HepG2 (cell line): ENCODE data around the gene DHX58. TPM values are rescaled to one million over a fixed set of nuclear protein-coding genes. Genes with fewer than 3 reads are reported as not detected.

ENCODE experiments used
- ARHGAP35 ChIP-seq: sonication (generic); formaldehyde crosslinking; IDR thresholded peaks from 2 replicates; pipeline ENCODE4 v1.9.0; 2022; ENCODE audit warnings: mild to moderate bottlenecking, inconsistent platforms, moderate library complexity, missing genetic modification reagents, borderline replicate concordance
- BCLAF1 ChIP-seq: fragments of 450-650 bp; IDR thresholded peaks from 2 replicates; pipeline ENCODE4 v1.6.1; 2017; ENCODE audit warnings: mild to moderate bottlenecking
- CREB3 ChIP-seq: sonication (generic); formaldehyde crosslinking; IDR thresholded peaks from 2 replicates; pipeline ENCODE4 v1.5.0; 2020; ENCODE audit warnings: missing genetic modification reagents
- HNF4A ChIP-seq: sonication (generic); formaldehyde crosslinking; IDR thresholded peaks from 2 replicates; pipeline ENCODE4 v1.4.0; 2020; ENCODE audit warnings: missing genetic modification reagents
- IKZF4 ChIP-seq: sonication (generic); formaldehyde crosslinking; IDR thresholded peaks from 2 replicates; pipeline ENCODE4 v1.5.1; 2020; ENCODE audit warnings: borderline replicate concordance, mild to moderate bottlenecking, low read depth, missing genetic modification reagents; ENCODE audit errors: not compliant biosample characterization
- IRF9 ChIP-seq: sonication (generic); formaldehyde crosslinking; IDR thresholded peaks from 2 replicates; pipeline ENCODE4 v1.8.0; 2022; ENCODE audit warnings: missing genetic modification reagents, mild to moderate bottlenecking, borderline replicate concordance
- KLF6 ChIP-seq: IDR thresholded peaks from 2 replicates; pipeline ENCODE4 v1.8.0; 2016; ENCODE audit warnings: missing biosample characterization, missing genetic modification reagents
- MNT ChIP-seq: fragments of 450-650 bp; IDR thresholded peaks from 2 replicates; pipeline ENCODE4 v1.6.1; 2016
- PAX8 ChIP-seq: sonication (generic); formaldehyde crosslinking; IDR thresholded peaks from 2 replicates; pipeline ENCODE4 v1.8.0; 2022; ENCODE audit warnings: mild to moderate bottlenecking, missing genetic modification reagents, borderline replicate concordance
- POGZ ChIP-seq: sonication (generic); formaldehyde crosslinking; IDR thresholded peaks from 2 replicates; pipeline ENCODE4 v1.4.0; 2020; ENCODE audit warnings: mild to moderate bottlenecking, missing genetic modification reagents
- RFXAP ChIP-seq: sonication (generic); formaldehyde crosslinking; IDR thresholded peaks from 2 replicates; pipeline ENCODE4 v1.4.0; 2020; ENCODE audit warnings: missing genetic modification reagents, borderline replicate concordance
- SALL1 ChIP-seq: sonication (generic); formaldehyde crosslinking; IDR thresholded peaks from 2 replicates; pipeline ENCODE4 v1.8.0; 2022; ENCODE audit warnings: mild to moderate bottlenecking, missing genetic modification reagents
- SMARCE1 ChIP-seq: fragments of 450-650 bp; IDR thresholded peaks from 2 replicates; pipeline ENCODE4 v1.6.1; 2017; ENCODE audit warnings: borderline replicate concordance
- SNAPC5 ChIP-seq: sonication (generic); formaldehyde crosslinking; IDR thresholded peaks from 2 replicates; pipeline ENCODE4 v1.8.1; 2023; ENCODE audit warnings: mild to moderate bottlenecking, missing genetic modification reagents, borderline replicate concordance
- ZNF747 ChIP-seq: sonication (generic); formaldehyde crosslinking; IDR thresholded peaks from 2 replicates; pipeline ENCODE4 v1.8.1; 2023; ENCODE audit warnings: missing genetic modification reagents, mild to moderate bottlenecking, borderline replicate concordance
- polyA plus RNA-seq, 8 experiments: library from polyadenylated mRNA; depleted of rRNA in 3 of 8; stranded (reverse) in 7 of 8; unstranded in 1 of 8; fragments of >200 nt; fragmentation: Illumina TruSeq in 4 of 8; extraction: Trizol in 4 of 8; gene quantifications; 2 replicates each; pipeline versions ENCODE4 v1.2.1 to v1.2.3, GENCODE V29; 2011 to 2016; ENCODE audit warnings: low read depth in 4 of 8, missing spikeins in 1 of 8, mixed read lengths in 1 of 8; ENCODE audit not compliant: insufficient read depth in 1 of 8
- total RNA-seq, 5 experiments: library from RNA; depleted of rRNA; stranded (reverse); fragments of >200 nt; fragmentation: Illumina TruSeq; extraction: Trizol; gene quantifications; 2 replicates each; pipeline ENCODE4 v1.2.3, GENCODE V29; 2016; ENCODE audit warnings: low read depth in 1 of 5

Gene DHX58
- total and polyA plus RNA-seq, 2 of the 13 experiments (the other 11 are each of a cell fraction or from before 2014, with no cell fraction given), result 6.7 to 7.8 TPM

- peak; percentile 33; the same call in 1 of the 2 replicates for TF ChIP-seq HNF4A (CRISPR knock-in tag)
- TF ChIP-seq KLF6 (CRISPR knock-in tag), result peak; percentile 34; the same call in 1 of the 2 replicates
- TF ChIP-seq RFXAP (CRISPR knock-in tag), result no peak
- TF ChIP-seq SMARCE1, result no peak
- TF ChIP-seq CREB3, result no peak
- TF ChIP-seq POGZ (CRISPR knock-in tag), result 0 out of 2 replicates have a peak, but pooled peaks have one; percentile 38
- TF ChIP-seq IKZF4 (CRISPR knock-in tag), result no peak
- no peak for TF ChIP-seq ZNF747 (CRISPR knock-in tag)
- no peak; the same call in none of the 2 replicates for TF ChIP-seq SALL1
- no peak for TF ChIP-seq IRF9 (CRISPR knock-in tag)
- TF ChIP-seq BCLAF1, result no peak
- TF ChIP-seq PAX8 (CRISPR knock-in tag), result no peak
- TF ChIP-seq ARHGAP35 (CRISPR knock-in tag), result peak; percentile 72; the same call in 1 of the 2 replicates
- no peak for TF ChIP-seq MNT
- no peak for TF ChIP-seq SNAPC5 (CRISPR knock-in tag)
Measured at GRCh38 chr17:42087736-42088705, 24.5 kb downstream of the DHX58 start (continued).
